PFSK-1 (cell line): ENCODE data around the gene GPC6.

Experiments used
- POLR2AphosphoS5 ChIP-seq: IDR thresholded peaks from 2 replicates; pipeline ENCODE4 v1.6.1; 2012; ENCODE audit warnings: low read depth, mild to moderate bottlenecking, control low read depth, low read length, moderate library complexity
- REST ChIP-seq, 2 experiments: IDR thresholded peaks; 2 replicates each; pipeline versions ENCODE4 v1.6.1 to v1.8.0; 2011 to 2012; ENCODE audit warnings: low read depth in 2 of 2, low read length in 2 of 2, control low read depth in 1 of 2, inconsistent platforms in 1 of 2, mild to moderate bottlenecking in 1 of 2, moderate library complexity in 1 of 2; ENCODE audit not compliant: insufficient read depth in 1 of 2
- SIN3A ChIP-seq: IDR thresholded peaks from 2 replicates; pipeline ENCODE4 v1.6.1; 2012; ENCODE audit warnings: mild to moderate bottlenecking, low read length, moderate library complexity, borderline replicate concordance; ENCODE audit not compliant: insufficient read depth
- TAF1 ChIP-seq: IDR thresholded peaks from 2 replicates; pipeline ENCODE4 v1.6.1; 2012; ENCODE audit warnings: low read length, control low read depth, borderline replicate concordance; ENCODE audit not compliant: insufficient read depth

GRCh38 chr13:94218951-94219350, 992.3 kb downstream of the GPC6 start:
- TF ChIP-seq POLR2AphosphoS5: no peak
- no peak for TF ChIP-seq REST (IDR thresholded peaks at IDR 0.05; ENCODE audit: insufficient read depth in 1 of 2, low read depth in 2 of 2, low read length in 2 of 2)
- TF ChIP-seq TAF1: no peak
- no peak for TF ChIP-seq SIN3A
